Stimulated activated CD8-positive, alpha-beta memory T cell treated with anti-CD3 and anti-CD28 coated beads, Interleukin-7, amount 100 ng/mL, for 24 hours (primary cell): Measurements from ENCODE around the gene ZNF674.

Experiments used
- DNase-seq: peaks from one replicate; pipeline ENCODE4 v3.0.0-alpha.2; 2020; ENCODE audit warnings: low read depth

ZNF674 gene

DNA sequence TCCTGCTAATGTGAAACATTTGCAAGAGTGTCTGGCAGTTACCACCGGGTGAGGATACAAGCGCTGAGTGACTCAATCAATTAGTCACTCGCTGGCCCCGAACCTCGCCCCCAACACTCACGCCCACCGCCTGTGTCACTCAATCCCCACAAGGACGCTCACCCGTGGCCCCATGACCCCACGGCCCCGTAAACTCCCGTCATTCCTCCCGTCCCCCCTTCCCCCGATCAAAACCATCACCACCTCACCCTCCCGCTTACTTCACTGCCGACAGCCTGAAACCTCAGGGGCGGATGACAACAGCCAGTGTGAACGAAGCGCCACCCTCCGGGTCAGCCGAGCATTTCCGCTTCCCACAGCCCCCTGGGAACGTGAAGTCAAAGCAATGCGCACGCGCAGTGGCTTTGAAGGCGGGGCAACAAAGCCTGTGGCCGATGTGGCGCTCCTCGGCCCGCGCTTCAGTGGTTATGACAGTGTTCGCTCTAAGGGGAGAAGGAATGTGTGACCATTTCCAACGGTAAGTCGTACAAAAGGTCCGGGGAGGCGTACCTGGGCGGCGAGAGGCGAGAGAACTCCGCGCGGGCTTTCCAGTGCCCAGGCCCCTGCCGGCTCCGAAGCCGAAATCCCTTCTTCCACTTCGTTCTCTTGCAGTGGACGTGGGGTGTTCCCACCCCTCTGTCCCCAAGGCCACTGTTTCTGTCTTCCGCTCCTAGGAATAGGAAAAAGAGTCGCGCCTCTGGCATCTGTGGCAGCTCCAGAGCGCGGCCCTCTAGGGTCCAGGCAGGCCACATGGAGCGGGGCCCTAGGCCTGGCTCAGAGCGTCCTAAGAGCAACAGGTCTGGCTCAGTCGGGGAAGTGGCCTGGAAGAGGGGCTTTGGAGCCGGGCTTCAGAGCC, at the start of gene ZNF674:
TSS of gene ZNF674 (minus strand) at position 311 of the 895 bp plus-strand sequence. CDS start 3,334 bp downstream, outside the sequence.
- peak; percentile 80 for DNase-seq

DNA sequence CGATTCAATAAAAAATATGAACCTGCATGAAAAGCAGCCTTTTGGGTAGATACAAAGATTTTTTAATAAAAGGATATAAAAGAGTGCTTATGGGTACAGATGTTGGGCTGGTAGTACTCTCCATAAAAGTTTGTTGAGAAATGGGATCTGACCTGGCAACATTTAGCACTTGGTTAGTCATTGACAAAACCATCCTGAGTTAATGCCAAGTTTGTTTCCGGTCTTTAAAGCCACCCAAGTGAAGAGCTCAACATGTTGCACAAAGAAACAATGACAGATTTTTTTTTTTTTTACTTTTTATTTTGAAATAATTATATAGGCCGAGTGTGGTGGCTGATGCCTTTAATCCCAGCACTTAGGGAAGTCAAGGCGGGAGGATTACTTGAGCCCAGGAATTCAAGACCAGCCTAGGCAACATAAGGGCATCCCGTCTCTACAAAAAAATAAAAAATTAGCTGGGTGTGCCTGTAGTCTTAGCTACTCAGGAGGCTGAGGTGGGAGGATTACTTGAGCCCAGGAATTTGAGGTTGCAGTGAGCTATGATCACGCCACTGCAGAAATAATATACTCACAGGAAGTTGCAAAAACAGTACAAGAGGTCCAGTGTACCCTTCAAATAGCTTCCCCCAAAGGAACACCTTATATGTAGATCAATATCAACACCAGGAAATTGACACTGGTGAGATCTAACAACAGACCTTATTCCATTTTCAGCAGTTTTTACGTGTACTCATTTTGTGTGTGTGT, 44.9 kb upstream of the ZNF674 start:
- no peak for DNase-seq

DNA sequence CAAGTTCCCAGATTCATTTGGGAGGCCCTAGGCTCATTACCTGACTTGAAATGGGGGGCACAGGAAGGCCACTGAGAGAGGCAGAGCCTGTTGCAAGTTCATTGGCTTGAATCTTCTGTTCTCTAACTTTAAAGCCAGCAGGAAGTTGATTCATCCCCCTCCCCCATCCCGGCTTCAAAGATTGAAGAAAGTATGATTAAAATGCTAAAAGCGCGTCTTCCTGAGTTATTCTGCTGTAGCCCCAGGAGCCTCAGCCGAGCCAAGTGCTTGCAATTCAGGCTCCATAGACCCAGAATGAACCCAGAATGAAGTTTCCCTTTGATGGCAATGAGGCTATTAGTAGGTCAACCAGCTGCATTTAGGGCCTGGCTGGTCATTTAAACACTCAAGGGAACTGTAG, 43.0 kb upstream of the ZNF674 start:
- DNase-seq: no peak

DNA sequence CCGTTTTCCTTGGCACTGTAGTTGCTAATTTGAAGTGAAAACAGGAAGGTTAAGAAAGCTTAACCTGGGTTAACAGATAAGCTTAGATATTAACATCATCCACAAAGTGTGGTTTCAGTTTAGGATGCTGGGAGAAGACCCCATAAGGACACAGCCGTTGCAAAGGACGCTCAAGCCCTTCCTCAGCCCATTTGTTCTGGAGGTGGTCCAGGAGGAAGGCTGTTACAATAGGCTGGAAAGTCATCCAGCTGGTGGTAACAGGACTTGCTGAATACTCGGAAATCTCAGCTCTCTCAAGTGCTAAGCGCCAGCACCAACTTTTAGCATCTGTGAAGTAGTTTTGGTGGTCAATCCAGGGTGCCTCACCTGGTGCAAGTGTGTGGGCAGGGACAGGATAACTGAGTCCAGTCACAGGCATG, 42.5 kb upstream of the ZNF674 start:
- DNase-seq: no peak

DNA sequence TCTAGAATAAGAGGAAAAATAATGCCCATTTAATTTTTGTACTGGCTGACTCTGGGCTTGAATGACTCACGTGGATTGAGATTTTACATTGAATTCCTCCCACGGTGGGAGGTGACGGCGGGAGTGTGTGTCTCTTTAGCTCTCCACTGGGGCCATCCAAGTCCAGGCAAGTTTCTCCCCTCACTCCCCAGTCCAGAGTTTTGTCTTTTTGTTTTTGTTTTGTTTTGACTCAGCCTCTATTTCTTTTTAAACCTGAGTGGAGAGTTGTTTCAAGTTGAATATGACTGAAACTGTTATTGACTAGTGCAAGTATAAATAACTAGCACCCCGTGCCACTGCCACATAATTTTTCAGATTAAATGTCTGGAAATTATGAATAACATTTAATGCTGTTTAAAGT, 41.9 kb upstream of the ZNF674 start:
- no peak for DNase-seq

DNA sequence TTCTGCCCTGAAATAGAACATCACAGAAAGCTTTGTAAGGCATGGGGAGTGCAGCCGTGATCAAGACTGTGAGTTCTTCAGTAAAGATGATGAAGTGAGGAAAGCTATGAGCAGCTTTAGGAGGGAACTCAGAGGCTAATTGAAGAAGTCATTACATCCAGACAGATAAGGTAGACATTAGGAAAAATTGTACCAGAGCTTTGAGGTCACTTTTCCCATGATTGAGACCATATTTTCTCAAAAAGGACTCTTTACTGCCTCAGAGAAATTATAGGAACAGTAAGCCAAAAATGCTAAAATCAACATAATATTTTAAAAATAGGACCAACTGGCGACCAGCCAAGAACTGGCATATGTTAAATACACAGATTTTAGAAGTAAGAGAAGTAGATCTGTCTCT, 39.5 kb upstream of the ZNF674 start:
- no peak for DNase-seq

DNA sequence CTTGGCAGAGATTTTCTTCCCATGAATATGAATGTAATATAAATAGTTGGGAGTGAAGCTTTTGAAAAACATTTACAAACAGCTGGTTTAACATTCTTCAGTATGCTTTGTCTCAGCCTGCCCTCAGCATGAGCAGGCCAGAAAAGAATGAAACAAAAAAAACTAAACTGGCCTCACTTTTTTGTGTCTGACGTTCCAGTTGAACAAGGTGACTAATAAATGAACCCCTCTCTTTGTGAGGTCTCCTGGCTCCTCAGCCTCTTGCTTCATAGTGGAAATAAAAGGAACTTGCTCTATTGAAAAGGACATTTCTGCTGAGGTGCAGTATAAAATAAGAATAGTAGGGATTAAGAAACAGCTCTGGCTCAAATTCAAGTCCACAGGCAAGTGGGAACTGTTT, 37.7 kb upstream of the ZNF674 start:
- DNase-seq: no peak

DNA sequence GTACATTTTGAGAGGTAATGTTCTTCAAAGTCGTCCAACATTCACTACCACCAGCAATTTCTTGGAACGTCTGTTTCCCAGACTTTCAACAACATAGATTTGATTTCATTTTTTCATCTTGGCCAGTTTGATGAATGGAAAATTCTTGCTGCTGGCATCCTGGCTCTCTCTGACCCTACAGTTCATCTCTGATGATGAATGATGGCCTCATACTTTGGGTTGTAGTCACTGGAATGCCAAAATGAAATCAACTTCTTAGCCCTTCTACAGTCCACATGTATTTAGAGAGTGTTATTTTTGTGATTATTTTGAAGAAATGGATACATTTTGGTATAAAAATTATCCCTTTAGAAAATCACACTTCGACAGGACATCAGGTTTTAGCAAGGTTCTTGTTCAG, 37.1 kb upstream of the ZNF674 start:
- no peak for DNase-seq

DNA sequence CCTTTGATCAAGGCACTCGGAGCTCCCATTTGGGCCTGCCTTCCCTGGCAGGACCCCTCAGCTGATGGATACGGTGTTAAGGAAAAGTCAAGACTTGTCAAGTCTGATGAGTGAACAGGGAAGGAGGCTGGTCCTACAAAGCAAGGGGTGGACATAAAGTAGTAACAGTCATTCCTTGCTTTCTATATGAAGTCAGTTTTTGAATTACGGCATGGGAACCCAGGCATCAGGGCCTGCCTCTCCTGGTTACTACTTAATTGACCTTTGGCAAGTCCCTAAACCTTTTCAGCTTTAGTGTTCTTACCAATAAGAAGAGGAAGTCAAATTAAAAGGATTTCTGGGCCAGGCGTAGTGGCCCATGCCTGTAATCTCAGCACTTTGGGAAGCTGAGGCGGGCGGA, 35.4 kb upstream of the ZNF674 start:
- no peak for DNase-seq

DNA sequence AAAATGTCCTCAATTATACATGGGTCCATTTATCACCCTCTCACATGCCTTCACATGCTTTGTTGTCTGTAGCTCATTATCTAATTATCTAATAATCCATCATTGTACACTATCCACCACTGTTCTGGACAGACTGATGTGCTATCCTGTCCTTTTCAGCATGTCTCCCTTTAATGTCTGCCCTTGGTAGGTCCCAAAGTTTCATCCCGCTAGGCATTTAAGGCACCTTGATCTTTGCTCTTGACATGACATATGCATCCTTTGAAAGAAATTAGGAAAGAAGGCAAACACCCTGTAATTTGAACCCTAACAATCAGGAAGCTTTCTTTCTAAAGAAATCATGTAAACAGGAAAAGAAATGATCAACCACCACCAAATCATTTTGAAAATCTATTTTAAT, 34.0 kb upstream of the ZNF674 start:
- no peak for DNase-seq

DNA sequence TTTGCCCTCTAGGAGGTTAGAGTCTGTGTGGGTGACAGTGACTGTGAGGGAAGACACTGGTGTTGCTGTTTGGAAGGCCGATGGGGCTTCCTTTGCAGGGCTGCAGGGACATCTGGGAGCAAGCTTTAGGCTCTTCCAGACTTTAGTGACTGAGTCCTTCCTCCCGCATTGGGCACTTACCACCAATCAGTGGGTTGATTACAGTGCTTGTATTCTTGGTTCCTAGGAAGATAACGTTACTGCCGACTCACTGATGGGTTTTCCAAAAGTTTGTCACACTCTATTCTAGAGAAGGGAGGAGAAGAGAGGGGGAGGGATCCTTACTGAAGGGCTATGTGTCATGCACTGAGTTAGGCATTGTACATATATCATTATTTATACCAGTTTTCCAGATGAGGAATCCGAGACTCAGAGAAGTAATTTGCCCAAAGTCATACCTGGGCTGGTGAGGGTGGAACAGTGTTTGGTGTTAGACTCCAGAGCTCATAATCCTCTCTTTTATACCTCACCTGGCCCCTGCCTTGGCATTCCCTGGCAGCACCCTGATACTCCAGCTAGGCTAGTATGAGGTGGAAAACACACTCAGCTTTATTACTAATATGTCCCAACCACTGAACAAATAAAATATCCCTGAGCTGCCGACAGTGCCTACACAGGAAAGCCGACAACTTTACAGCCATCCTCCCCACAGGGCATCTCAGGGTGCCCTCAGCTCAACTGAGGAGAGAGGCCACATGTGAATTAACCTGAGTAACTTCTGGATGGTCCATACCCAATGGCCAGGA, 32.2 kb upstream of the ZNF674 start:
- DNase-seq: no peak

DNA sequence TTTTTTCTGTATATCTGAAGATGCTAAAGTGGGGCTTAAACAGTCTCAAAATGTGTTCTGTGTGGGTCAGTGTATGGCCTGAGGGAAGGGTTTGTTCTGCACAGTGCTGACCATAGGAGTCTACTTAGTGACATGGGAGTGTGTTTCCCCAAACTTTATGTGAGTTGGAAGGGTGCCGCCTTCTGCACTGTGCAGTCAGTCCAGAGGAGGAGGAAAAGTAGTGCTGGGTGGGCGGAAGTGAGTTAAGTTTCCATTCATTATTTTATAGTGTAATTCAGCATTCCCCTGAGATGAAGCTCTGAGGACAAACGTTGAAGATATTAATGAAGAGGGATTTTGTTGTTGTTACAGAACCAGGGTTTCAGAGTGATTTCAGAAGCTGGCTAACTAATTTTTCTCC, 31.2 kb upstream of the ZNF674 start:
- no peak for DNase-seq

DNA sequence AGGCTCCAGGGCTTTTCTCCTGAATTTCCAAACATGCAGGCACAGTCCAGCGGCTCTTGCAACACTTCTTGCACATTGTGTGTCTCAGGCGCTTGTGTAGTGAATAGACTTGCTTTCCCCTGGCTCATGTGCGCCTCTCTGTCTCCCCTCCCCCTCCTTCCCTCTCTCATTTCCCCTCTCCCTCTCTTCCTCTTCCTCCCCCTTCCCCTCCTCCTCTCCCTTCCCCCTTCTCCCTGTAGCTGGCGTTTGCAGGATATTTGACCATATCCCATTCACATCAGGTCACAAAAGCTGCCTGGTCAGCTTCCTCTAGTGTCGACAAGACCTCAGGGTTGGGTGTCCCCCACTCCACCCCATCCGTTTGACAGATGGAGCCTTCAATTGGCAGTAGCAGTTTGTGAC, 30.8 kb upstream of the ZNF674 start:
- no peak for DNase-seq

DNA sequence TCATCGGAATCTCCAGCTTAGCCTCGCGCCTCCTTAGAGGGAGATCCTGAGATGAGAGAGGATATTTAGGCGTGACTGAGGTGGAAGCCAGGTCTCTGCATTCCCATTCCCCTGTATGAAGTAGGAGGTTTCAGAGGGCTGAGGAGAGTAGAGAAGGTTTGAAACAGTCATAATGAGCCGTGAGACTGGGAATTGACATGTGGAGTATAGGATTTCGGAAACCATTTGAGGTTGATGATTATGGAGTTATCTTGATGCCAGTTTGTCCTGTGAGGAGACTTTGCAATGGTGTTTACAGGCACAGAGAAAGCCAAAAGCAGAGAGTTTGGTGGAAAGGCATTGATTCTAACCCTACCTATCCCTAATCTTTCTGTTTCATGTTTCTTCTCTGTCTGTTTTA, 30.4 kb upstream of the ZNF674 start:
- DNase-seq: no peak

DNA sequence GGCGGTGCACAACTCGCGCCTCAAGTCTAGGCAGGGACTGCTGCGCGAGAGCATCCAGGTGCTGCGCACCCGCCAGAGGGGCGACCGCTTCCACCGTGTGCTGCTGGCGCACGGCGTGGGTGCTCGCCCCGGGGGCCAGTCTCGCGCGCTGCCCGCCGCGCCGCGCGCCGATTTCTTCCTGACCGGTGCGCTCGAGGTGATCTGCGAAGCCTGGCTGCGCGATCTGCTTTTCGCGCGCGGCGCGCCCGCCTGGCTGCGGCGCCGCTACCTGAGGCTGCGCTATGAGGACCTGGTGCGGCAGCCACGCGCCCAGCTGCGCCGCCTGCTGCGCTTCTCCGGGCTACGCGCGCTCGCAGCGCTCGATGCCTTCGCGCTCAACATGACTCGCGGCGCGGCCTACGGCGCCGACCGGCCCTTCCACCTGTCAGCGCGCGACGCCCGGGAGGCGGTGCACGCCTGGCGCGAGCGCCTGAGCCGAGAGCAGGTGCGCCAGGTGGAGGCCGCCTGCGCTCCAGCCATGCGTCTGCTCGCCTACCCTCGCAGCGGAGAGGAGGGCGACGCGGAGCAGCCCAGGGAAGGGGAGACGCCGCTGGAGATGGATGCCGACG, 29.7 kb upstream of the ZNF674 start:
- no peak for DNase-seq

DNA sequence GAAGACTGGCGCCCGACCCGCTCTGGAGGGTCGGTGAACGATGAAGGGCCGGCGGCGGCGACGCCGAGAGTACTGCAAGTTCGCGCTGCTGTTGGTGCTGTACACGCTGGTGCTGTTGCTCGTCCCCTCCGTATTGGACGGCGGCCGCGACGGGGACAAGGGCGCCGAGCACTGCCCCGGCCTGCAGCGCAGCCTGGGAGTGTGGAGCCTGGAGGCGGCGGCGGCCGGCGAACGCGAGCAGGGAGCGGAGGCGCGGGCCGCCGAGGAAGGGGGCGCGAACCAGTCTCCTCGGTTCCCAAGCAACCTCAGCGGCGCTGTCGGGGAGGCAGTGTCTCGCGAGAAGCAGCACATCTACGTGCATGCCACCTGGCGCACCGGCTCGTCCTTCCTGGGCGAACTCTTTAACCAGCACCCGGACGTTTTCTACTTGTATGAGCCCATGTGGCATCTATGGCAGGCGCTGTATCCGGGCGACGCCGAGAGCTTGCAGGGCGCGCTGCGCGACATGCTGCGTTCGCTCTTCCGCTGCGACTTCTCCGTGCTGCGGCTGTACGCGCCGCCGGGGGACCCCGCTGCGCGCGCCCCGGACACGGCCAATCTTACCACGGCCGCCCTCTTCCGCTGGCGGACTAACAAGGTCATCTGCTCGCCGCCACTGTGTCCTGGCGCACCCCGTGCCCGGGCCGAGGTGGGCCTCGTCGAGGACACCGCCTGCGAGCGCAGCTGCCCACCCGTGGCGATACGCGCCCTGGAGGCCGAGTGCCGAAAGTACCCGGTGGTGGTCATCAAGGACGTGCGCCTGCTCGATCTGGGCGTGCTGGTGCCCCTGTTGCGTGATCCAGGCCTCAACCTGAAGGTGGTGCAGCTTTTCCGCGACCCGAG, 28.9 kb upstream of the ZNF674 start:
- DNase-seq: no peak

DNA sequence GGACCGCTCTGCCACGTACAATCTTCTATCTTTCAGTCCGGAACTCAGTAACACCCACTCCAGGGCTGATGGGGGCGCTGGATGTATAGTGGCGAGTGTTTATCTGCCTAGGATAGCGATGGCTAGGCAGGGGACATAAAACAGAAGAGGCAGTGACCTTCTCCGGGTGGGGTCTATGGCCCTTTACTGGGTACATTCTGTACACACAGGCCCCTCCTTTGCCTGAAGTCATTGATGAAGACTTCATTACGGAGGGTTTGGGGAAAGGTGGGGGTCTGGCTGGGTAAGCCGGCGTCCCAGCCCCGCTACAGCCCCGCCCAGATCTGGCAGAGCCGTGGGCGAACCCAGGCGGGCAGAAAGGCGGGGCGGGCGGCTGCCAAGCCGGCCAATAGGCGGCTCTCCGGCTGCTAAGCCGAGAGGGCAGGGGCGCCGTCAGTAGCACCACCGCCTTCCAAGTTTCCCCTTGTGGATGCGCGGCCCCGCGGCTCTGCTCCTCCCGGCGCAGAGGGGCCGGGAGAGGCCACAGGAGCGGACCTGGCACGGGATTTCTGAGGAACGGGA, 28.2 kb upstream of the ZNF674 start, which contains the start of gene CHST7:
TSS of gene CHST7 (plus strand) at position 435 of the 561 bp plus-strand sequence. CDS start 167 bp downstream, outside the sequence.
- no peak for DNase-seq

DNA sequence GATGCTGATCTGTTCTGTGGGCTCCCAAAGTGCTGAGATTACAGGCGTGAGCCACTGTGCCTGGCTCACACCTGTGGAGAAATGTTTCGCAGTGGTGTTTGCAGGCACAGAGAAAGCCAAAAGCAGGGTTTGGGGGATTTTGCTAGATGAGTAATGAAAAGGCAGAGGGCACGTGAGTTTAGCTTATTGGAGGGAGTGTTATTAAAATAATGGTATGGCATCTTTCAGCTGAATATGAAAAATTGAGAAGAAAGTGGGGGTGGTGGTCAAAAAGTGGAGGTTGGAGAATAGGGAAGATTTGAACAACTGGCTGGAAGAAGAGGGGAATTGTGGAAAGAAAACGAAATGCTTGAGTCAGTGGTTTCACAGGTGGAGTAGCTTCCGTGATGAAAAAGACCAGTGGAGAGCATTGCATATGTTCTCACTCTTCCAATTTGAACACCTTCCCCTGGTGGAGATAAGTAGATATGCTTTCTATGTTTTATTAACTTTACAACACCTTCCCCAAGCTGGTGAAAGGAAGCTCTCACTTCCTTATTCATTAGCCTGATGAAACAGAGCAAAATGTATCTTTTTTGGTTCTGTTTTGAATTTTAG, 27.2 kb upstream of the ZNF674 start:
- DNase-seq: no peak

DNA sequence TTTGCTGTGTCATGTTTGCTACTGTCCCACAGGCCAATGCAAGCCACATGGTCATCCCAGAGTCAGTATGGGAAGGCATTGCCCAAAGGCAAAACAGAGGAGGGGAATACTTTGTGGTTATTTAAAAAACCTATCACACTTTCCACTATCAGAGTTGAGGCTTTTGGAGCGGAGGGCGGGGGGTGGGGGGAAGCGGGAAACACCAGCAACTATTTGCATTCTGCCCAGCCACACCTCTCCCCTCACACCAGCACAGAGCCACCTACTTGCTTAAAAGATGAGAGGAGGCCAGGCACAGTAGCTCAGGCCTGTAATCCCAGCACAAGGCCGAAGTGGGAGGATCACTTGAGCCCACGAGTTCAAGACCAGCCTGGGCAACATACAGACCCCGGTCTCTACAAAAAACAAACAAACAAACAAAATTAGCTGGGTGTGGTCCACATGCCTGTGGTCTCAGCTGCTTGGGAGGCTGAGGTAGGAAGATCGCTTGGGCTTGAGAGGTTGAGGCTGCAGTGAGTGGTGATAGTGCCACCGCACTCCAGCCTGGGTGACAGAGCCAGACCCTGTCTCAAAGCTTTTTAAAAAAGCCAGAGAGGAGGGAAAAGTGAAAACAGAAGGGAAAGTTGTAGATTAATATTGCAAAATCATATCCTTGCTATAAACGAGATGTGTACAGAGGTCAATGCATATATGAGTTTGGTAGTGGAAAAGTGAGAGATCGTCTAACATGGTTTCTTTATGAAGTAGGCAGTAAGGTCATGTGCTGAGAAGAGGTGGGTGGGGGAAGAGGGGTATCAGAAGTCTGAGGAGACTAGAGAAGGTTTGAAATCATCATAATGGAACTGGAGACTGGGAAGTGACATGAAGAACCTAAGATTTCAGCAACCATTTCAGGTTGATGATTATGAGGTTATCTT, 26.5 kb upstream of the ZNF674 start:
- DNase-seq: no peak
